ENCODE data around the gene DNAJB6. TPM values are rescaled to one million over a fixed set of nuclear protein-coding genes. Genes with fewer than 3 reads are reported as not detected.

DNAJB6 gene
- total RNA-seq, 1 donor from 2014 or later, result 93.1 TPM

DNA sequence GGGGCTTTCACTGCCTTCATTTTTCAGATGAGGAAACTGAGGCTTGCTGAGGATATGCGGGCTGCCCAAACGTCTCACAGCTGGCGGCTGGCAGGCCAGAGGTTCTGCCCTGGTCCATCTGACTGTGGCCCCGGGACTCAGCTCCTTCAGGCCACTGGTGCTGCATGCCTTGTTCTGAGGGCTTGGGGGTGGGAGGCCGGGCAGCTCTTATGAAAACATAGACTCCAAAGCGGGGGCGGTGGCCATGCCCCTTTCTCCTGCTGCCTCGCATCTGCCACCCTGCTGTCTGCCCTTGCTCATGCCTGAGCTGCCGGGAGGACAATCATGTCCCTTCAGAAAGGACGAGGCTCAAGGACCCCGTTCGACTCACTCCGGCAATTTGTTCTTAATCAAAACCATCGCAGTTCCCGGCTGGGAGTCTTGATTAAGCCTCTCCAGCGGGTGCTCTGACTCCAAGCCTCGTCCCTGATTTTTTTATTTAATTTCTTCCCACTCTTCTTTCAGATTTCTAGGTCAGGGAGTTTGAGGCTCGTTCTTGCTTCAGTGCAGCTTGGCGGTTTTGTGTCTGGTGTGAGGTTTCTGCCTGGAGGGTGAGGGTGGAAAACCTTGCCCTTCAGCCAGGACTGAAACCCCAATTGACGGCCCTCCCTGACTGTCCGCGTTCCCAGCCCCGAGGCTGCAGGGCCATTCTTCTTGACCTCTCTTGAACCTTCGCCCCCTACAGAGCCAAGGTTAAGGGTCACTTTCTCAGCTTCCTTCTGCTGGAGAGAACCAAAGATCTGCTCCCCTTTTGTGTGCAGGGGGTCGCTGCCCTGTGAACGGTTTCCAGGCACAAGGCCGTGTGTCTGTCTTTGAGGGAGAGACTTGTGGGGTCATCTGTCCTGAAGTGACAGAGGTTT is 120.8 kb downstream of the DNAJB6 start:
- TF ChIP-seq, protein P1, sequence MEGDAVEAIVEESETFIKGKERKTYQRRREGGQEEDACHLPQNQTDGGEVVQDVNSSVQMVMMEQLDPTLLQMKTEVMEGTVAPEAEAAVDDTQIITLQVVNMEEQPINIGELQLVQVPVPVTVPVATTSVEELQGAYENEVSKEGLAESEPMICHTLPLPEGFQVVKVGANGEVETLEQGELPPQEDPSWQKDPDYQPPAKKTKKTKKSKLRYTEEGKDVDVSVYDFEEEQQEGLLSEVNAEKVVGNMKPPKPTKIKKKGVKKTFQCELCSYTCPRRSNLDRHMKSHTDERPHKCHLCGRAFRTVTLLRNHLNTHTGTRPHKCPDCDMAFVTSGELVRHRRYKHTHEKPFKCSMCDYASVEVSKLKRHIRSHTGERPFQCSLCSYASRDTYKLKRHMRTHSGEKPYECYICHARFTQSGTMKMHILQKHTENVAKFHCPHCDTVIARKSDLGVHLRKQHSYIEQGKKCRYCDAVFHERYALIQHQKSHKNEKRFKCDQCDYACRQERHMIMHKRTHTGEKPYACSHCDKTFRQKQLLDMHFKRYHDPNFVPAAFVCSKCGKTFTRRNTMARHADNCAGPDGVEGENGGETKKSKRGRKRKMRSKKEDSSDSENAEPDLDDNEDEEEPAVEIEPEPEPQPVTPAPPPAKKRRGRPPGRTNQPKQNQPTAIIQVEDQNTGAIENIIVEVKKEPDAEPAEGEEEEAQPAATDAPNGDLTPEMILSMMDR (IDR thresholded peaks at IDR 0.05), result no peak
- TF ChIP-seq POLR2A (IDR thresholded peaks at IDR 0.05) (no peak), POLR2AphosphoS5 (IDR thresholded peaks at IDR 0.05; ENCODE audit: insufficient read depth in 1 of 2, low read depth in 1 of 2) (no peak)
- Histone ChIP-seq H3K9me3 (no peaks in the 10 kb centered on the region), H3K4me1 (no peaks in the 10 kb centered on the region), H3K36me3 (no peaks in the 10 kb centered on the region), H3K27ac (no peak overlapping the region), H3K27me3 (no peaks in the 10 kb centered on the region), H3K4me3 (no peak overlapping the region)
- intact Hi-C loops (cut with DNase I), result no loop called here
- DNase-seq (ENCODE audit: extremely low spot score in 2 of 2), result no peak

DNA sequence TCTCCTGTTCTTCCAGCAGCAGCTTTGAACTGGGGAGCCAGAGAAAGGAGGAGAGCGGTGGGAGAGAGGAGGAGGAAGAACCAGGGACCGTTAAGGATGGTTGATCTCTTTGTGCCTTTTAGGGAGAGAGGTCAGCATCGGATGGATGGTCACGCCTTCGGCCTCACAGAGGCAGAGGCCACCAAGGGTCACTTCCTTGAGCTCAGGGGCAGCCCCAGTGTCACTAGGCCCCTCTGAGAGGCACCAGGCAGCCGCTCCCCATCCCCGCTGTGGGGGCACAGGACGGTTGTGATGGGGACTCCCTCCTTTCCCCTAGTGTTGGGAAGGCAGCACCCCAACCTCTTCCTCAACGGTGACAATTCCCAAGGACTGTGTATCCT is 121.4 kb downstream of the DNAJB6 start:
- Histone ChIP-seq H3K4me1 (no peaks in the 10 kb centered on the region), H3K27ac (no peak overlapping the region), H3K9me3 (no peaks in the 10 kb centered on the region), H3K36me3 (no peaks in the 10 kb centered on the region), H3K4me3 (no peak overlapping the region), H3K27me3 (no peaks in the 10 kb centered on the region)
- no peak for TF ChIP-seq POLR2A (IDR thresholded peaks at IDR 0.05)
- no peak for TF ChIP-seq POLR2AphosphoS5 (IDR thresholded peaks at IDR 0.05; ENCODE audit: insufficient read depth in 1 of 2, low read depth in 1 of 2)
- TF ChIP-seq, protein P1 (IDR thresholded peaks at IDR 0.05), result no peak
- no peak for DNase-seq (ENCODE audit: extremely low spot score in 2 of 2)
- intact Hi-C loops (cut with DNase I), result no loop called here

DNA sequence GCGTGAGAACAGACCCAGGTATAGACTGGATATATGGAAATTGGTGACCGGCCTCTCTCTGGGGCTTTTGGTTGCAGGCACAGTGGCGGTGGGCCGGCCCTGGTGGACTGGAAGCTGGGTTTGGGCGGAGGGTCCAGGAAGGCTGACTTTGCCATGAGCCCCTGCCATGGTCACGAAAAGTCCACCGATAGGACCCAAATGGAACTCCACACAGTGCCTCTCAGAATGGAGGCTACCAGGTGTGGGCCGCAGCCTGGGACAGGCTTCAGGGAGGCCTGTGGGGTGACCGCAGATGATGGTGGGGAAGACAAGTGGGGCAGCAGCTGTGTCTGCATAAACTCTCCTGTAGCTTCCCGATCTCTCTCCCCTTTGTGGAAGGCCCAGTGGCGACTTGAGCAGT is 123.2 kb downstream of the DNAJB6 start:
- no peak for TF ChIP-seq POLR2AphosphoS5 (IDR thresholded peaks at IDR 0.05; ENCODE audit: insufficient read depth in 1 of 2, low read depth in 1 of 2)
- DNase-seq (ENCODE audit: extremely low spot score in 2 of 2), result no peak
- intact Hi-C loops (cut with DNase I), result no loop called here
- Histone ChIP-seq H3K27me3 (no peaks in the 10 kb centered on the region), H3K9me3 (no peaks in the 10 kb centered on the region), H3K4me3 (no peak overlapping the region), H3K27ac (no peak overlapping the region), H3K36me3 (no peaks in the 10 kb centered on the region), H3K4me1 (no peaks in the 10 kb centered on the region)

DNA sequence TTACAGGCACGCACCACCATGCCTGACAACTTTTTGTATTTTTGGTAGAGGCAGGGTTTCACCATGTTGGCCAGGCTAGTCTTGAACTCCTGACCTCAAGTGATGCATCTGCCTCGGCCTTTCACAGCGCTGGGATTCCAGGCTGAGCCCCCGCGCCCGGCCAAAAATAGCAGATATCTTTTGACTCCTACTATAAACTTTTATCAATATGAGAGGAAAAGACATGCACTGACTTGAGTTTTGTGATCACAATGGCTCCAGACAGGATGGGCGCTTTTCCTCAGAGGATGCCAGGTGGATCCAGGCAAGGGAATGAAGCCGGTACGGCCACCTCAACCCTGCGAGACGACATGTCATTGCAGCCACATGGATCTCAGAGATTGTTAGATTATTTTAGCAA is 123.9 kb downstream of the DNAJB6 start:
- Histone ChIP-seq H3K4me1 (no peaks in the 10 kb centered on the region), H3K9me3 (no peaks in the 10 kb centered on the region), H3K27me3 (no peaks in the 10 kb centered on the region), H3K27ac (no peak overlapping the region), H3K36me3 (no peaks in the 10 kb centered on the region), H3K4me3 (no peak overlapping the region)
- intact Hi-C loops (cut with DNase I), result no loop called here
- TF ChIP-seq POLR2A (IDR thresholded peaks at IDR 0.05) (no peak), POLR2AphosphoS5 (IDR thresholded peaks at IDR 0.05; ENCODE audit: insufficient read depth in 1 of 2, low read depth in 1 of 2) (no peak)
- TF ChIP-seq, protein P1 (IDR thresholded peaks at IDR 0.05), result no peak
- DNase-seq (ENCODE audit: extremely low spot score in 2 of 2), result no peak

DNA sequence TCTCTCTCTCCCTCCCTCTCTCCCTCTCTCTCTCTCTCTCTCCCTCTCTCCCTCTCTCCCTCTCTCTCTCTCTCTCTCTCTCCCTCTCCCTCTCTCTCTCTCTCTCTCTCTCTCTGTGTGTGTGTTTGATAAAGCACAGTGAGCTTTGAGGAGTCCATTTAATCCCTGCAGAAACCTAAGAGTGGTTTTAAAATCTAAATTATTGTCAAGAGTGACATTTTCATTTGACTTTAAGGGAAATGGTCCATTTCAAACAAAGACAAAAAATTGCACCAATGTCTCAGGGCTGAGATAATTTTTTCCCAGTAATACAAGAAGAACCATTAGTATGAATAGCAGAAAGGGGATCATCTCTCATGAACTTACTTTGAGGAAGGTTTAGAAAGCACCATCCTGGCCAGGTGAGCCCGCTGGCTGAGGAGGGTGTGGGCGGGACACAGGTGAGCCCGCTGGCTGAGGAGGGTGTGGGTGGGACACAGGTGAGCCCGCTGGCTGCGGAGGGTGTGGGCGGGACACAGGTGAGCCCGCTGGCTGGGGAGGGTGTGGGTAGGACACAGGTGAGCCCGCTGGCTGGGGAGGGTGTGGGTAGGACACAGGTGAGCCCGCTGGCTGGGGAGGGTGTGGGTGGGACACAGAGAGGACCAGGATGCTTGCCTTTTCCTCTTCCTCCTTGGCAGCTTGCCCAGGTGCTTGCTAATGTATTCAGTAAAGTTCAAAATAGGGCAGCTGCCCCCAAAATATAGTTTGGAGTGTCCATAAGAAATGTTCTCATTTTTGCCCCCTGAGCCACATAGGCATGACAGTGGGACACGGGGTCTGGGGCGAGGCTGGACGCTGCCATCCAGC is 125.0 kb downstream of the DNAJB6 start:
- TF ChIP-seq, protein P1 (IDR thresholded peaks at IDR 0.05), result no peak
- no peak for TF ChIP-seq POLR2AphosphoS5 (IDR thresholded peaks at IDR 0.05; ENCODE audit: insufficient read depth in 1 of 2, low read depth in 1 of 2)
- TF ChIP-seq POLR2A (IDR thresholded peaks at IDR 0.05), result no peak
- intact Hi-C loops (cut with DNase I), result no loop called here
- no peak overlapping the region for H3K27ac ChIP-seq
- no peak overlapping the region for H3K4me3 ChIP-seq
- H3K36me3 ChIP-seq, result no peaks in the 10 kb centered on the region
- DNase-seq (ENCODE audit: extremely low spot score in 2 of 2), result no peak
- H3K27me3 ChIP-seq, result no peaks in the 10 kb centered on the region
- H3K4me1 ChIP-seq, result no peaks in the 10 kb centered on the region
- H3K9me3 ChIP-seq, result no peaks in the 10 kb centered on the region

Data from vagina (tissue), 2 donors.